Measurements from ENCODE around the gene DMBX1. TPM values are rescaled to one million over a fixed set of nuclear protein-coding genes. Genes with fewer than 3 reads are reported as not detected.

Gene DMBX1
- total RNA-seq, 3 donors from 2014 or later, result not detected

- no peaks in the 10 kb centered on the region for H3K9me3 ChIP-seq
- ATAC-seq, result no peak
- H3K36me3 ChIP-seq (ENCODE audit: low read depth), result no peaks in the 10 kb centered on the region
- no peak for DNase-seq
- no peak overlapping the region for H3K4me3 ChIP-seq
- peaks cover 8% of the 10 kb centered on the region for H3K4me1 ChIP-seq (ENCODE audit: low read depth)
- TF ChIP-seq, protein P1, sequence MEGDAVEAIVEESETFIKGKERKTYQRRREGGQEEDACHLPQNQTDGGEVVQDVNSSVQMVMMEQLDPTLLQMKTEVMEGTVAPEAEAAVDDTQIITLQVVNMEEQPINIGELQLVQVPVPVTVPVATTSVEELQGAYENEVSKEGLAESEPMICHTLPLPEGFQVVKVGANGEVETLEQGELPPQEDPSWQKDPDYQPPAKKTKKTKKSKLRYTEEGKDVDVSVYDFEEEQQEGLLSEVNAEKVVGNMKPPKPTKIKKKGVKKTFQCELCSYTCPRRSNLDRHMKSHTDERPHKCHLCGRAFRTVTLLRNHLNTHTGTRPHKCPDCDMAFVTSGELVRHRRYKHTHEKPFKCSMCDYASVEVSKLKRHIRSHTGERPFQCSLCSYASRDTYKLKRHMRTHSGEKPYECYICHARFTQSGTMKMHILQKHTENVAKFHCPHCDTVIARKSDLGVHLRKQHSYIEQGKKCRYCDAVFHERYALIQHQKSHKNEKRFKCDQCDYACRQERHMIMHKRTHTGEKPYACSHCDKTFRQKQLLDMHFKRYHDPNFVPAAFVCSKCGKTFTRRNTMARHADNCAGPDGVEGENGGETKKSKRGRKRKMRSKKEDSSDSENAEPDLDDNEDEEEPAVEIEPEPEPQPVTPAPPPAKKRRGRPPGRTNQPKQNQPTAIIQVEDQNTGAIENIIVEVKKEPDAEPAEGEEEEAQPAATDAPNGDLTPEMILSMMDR (IDR thresholded peaks at IDR 0.05), result no peak
- intact Hi-C loops (cut with DNase I, micrococcal nuclease), result no loop called here
These were observed 25.9 kb downstream of the DMBX1 start for GRCh38 chr1:46515576-46515975.

DNA sequence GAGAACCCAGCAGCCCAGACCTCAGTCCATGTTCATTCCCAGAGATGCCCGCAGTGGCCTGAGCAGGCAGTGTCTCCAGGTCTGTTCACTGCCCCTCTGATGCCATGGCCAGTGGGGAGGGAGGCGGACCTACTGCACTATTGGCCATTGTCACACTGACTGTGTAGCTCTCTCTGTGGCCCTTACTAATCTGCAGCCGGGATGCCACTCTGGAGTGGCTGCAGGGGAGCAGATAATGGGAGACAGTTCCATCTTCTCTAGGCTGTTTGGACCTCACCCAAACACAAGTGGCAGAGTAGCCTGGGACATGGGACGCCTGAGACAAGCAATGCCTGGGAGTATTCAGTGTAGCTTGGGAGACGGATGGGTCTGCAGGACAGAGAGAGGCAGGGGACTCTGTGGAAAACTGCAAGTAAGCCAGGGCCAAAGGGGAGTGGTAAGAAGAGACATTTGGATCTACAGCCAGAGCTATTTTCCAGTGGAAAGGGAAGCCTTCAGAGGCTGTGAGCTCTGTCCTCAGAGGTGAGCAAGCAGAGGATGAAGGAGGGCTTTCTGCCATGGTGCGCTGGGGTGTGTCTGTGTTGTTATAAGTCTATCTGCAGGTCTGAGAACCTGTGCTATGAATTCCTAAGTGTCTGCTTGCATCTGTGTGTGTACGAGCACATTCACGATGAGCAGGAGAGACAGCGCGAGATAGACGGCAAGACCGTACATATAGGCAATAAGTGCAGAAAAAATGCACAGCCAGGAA lies 26.7 kb downstream of the DMBX1 start:
- Histone ChIP-seq H3K4me3 (no peak overlapping the region), H3K9me3 (no peaks in the 10 kb centered on the region), H3K36me3 (ENCODE audit: low read depth) (no peaks in the 10 kb centered on the region), H3K4me1 (ENCODE audit: low read depth) (peaks cover 8% of the 10 kb centered on the region)
- TF ChIP-seq, protein P1 (IDR thresholded peaks at IDR 0.05), result no peak
- intact Hi-C loops (cut with DNase I, micrococcal nuclease), result no loop called here
- no peak for DNase-seq
- ATAC-seq, result peak; percentile 1

- Histone ChIP-seq H3K4me3 (no peak overlapping the region), H3K36me3 (ENCODE audit: low read depth) (no peaks in the 10 kb centered on the region), H3K9me3 (no peaks in the 10 kb centered on the region), H3K4me1 (ENCODE audit: low read depth) (peaks cover 8% of the 10 kb centered on the region)
- peak; percentile 91 for ATAC-seq
- peak; percentile 83 to 89 (median 88) for DNase-seq
- TF ChIP-seq, protein P1 (IDR thresholded peaks at IDR 0.05), result no peak
- intact Hi-C loops (cut with DNase I, micrococcal nuclease), result no loop called here
These were observed 27.5 kb downstream of the DMBX1 start for GRCh38 chr1:46517010-46517600.

DNA sequence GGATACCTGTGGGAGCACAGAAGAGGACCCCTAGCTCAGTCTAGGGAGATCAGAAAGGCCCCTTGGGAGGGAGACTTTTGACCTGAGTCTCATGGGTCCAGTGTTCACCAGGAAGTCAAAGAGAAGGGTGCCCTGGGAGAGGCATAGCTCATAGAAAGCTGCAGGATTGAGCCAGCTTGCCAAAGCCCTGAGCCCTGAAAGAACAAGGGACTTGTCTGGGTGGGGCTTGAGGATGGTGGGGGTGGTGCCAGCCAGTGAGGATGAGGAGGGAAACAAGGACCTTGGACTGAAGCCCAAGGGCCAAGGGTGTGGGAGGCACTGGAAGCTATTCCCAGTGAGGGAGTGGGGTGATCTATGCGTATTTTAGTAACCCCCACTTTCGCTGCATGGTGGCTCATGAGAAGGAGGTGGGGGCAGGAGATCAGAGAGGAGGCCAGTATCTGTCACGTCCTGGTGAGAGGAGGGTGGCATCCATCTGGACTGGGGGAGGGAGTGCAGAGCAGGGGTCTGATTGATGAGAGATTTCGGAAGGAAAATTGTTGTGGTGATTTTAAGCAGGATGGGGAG lies 28.4 kb downstream of the DMBX1 start:
- ATAC-seq, result peak; percentile 49
- Histone ChIP-seq H3K9me3 (no peaks in the 10 kb centered on the region), H3K36me3 (ENCODE audit: low read depth) (no peaks in the 10 kb centered on the region), H3K4me3 (no peak overlapping the region), H3K4me1 (ENCODE audit: low read depth) (peaks cover 8% of the 10 kb centered on the region)
- peak in 2 of 3 donors; percentile 34 to 47 for DNase-seq
- intact Hi-C loops (cut with DNase I, micrococcal nuclease), result no loop called here
- TF ChIP-seq, protein P1 (IDR thresholded peaks at IDR 0.05), result no peak

DNA sequence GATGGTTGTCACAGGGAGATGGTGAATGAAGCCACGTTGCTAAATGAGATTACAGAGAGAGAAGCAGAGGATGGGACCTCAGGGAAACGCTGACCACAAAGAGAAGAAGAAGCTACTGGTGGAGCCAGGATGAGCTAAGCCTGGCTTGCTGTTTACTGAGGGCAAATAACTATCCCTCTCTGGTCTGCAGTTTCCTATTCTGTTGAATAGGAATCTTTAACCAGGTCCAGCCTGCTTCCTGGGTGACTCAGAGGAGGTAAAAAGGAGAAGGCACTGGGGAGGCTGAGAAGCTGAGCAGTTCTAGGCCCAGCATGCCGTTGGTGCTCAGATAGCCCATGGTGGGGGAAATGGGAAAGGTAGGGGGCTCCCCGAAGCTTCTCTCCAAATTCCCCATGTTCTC lies 29.6 kb downstream of the DMBX1 start:
- intact Hi-C loops (cut with DNase I, micrococcal nuclease), result no loop called here
- peaks cover 8% of the 10 kb centered on the region for H3K4me1 ChIP-seq (ENCODE audit: low read depth)
- TF ChIP-seq, protein P1 (IDR thresholded peaks at IDR 0.05), result no peak
- no peak for DNase-seq
- no peaks in the 10 kb centered on the region for H3K9me3 ChIP-seq
- no peak for ATAC-seq
- no peak overlapping the region for H3K4me3 ChIP-seq
- no peaks in the 10 kb centered on the region for H3K36me3 ChIP-seq (ENCODE audit: low read depth)

All from mucosa of descending colon (tissue), 3 donors.